Hepatocyte (in vitro differentiated cells): ENCODE measurements around the gene EPHB2. TPM values are rescaled to one million over a fixed set of nuclear protein-coding genes. Genes with fewer than 3 reads are reported as not detected.
A peak's percentile ranks its signal among the peaks of the same experiment; 100 is the strongest.
"Not testable (repeated sequence)": the region's sequence is repeated elsewhere in the genome, so short reads cannot be mapped to it uniquely, and the experiment has no call there.

ENCODE experiments used
- DNase-seq: peaks from one replicate; pipeline ENCODE4 v3.0.0-alpha.2; 2016; ENCODE audit warnings: low spot score
- H2AFZ ChIP-seq: fragments of 200-600 bp; sonication (generic); 2 replicates; pipeline ENCODE4 v1.6.0; 2016; ENCODE audit warnings: antibody characterized with exemption, mild to moderate bottlenecking
- H3K27ac ChIP-seq: fragments of 200-600 bp; sonication (generic); 2 replicates; pipeline ENCODE4 v1.5.1; 2016; ENCODE audit warnings: mild to moderate bottlenecking
- H3K27me3 ChIP-seq: fragments of 200-600 bp; sonication (generic); 2 replicates; pipeline ENCODE4 v1.6.1; 2016
- H3K36me3 ChIP-seq: fragments of 200-600 bp; sonication (generic); replicated peaks from 2 replicates; pipeline ENCODE4 v1.5.1; 2016; ENCODE audit warnings: low read depth; ENCODE audit not compliant: insufficient read depth
- H3K4me1 ChIP-seq: fragments of 200-600 bp; sonication (generic); 2 replicates; pipeline ENCODE4 v1.5.1; 2016; ENCODE audit warnings: mild to moderate bottlenecking, moderate library complexity; ENCODE audit not compliant: insufficient read depth
- H3K4me2 ChIP-seq: fragments of 200-600 bp; sonication (generic); 2 replicates; pipeline ENCODE4 v1.6.0; 2016
- H3K4me3 ChIP-seq: fragments of 200-600 bp; sonication (generic); 2 replicates; pipeline ENCODE4 v1.5.1; 2016; ENCODE audit warnings: mild to moderate bottlenecking
- H3K79me2 ChIP-seq: fragments of 200-600 bp; sonication (generic); 2 replicates; pipeline ENCODE4 v1.6.0; 2017; ENCODE audit warnings: mild to moderate bottlenecking
- H3K9me2 ChIP-seq: fragments of 200-600 bp; sonication (generic); replicated peaks from 2 replicates; pipeline ENCODE4 v1.6.0; 2017; ENCODE audit warnings: mild to moderate bottlenecking; ENCODE audit not compliant: insufficient read depth
- H3K9me3 ChIP-seq: fragments of 200-600 bp; sonication (generic); 2 replicates; pipeline ENCODE4 v1.5.1; 2016; ENCODE audit warnings: low read depth, mild to moderate bottlenecking
- H4K20me1 ChIP-seq: fragments of 200-600 bp; sonication (generic); 2 replicates; pipeline ENCODE4 v1.6.0; 2016; ENCODE audit warnings: mild to moderate bottlenecking; ENCODE audit not compliant: insufficient read depth, poor library complexity, severe bottlenecking
- CTCF ChIP-seq: fragments of 200-600 bp; sonication (generic); IDR thresholded peaks from 2 replicates; pipeline ENCODE4 v1.5.1; 2016; ENCODE audit warnings: antibody characterized with exemption, mild to moderate bottlenecking; ENCODE audit not compliant: poor library complexity
- EZH2 ChIP-seq: fragments of 200-600 bp; sonication (generic); IDR thresholded peaks from 2 replicates; pipeline ENCODE4 v1.6.1; 2016; ENCODE audit warnings: antibody characterized with exemption, mild to moderate bottlenecking, borderline replicate concordance
- EZH2phosphoT487 ChIP-seq: fragments of 200-600 bp; sonication (generic); IDR thresholded peaks from one replicate; pipeline ENCODE4 v1.6.1; 2018; ENCODE audit warnings: antibody characterized with exemption, mild to moderate bottlenecking, low read depth, moderate library complexity; ENCODE audit not compliant: unreplicated experiment, severe bottlenecking
- WGBS: methylation state at CpG from one replicate; pipeline ENCODE4 v1.1.6; 2016; ENCODE audit warnings: low lambda C conversion rate; ENCODE audit errors: missing lambda C conversion rate; 5-methylcytosine and 5-hydroxymethylcytosine counted together
- polyA plus RNA-seq: library from polyadenylated mRNA; unstranded; fragments of >200 nt; fragmentation: Nextera tagmentation; extraction: Ambion mirVana; gene quantifications from 2 replicates; pipeline ENCODE4 v1.2.1, GENCODE V29; 2016
- total RNA-seq: library from RNA; depleted of rRNA; stranded (reverse); fragments of >200 nt; gene quantifications from 2 replicates; pipeline ENCODE4 v1.2.3, GENCODE V29; 2014

Gene EPHB2
- total and polyA plus RNA-seq, 2 experiments from 2014 or later, result 17.2 to 18.3 TPM

GRCh38 chr1:22832414-22832786 lies 121.8 kb downstream of the EPHB2 start:
- H4K20me1 ChIP-seq, result no peaks in the 10 kb centered on the region
- H3K27ac ChIP-seq, result no peak overlapping the region
- no peak for DNase-seq
- no peak overlapping the region for H2AFZ ChIP-seq
- no peak overlapping the region for H3K4me2 ChIP-seq
- no peaks in the 10 kb centered on the region for H3K36me3 ChIP-seq
- no peaks in the 10 kb centered on the region for H3K9me2 ChIP-seq
- H3K79me2 ChIP-seq, result no peaks in the 10 kb centered on the region
- no peaks in the 10 kb centered on the region for H3K27me3 ChIP-seq
- H3K9me3 ChIP-seq, result no peaks in the 10 kb centered on the region
- WGBS, result 88% methylated on average over 3 of the region's 3 CpGs
- TF ChIP-seq CTCF (no peak), EZH2phosphoT487 (no peak), EZH2 (no peak)
- peaks cover 36% of the 10 kb centered on the region for H3K4me1 ChIP-seq
- no peak overlapping the region for H3K4me3 ChIP-seq

GRCh38 chr1:22833699-22834098 lies 123.1 kb downstream of the EPHB2 start:
- no peaks in the 10 kb centered on the region for H3K27me3 ChIP-seq
- no peak overlapping the region for H3K27ac ChIP-seq
- 100% methylated on average over 1 of the region's 1 CpG for WGBS
- H3K4me3 ChIP-seq, result no peak overlapping the region
- H3K4me1 ChIP-seq, result peaks cover 23% of the 10 kb centered on the region
- H3K4me2 ChIP-seq, result no peak overlapping the region
- H2AFZ ChIP-seq, result no peak overlapping the region
- H3K79me2 ChIP-seq, result no peaks in the 10 kb centered on the region
- TF ChIP-seq CTCF (no peak), EZH2phosphoT487 (no peak), EZH2 (no peak)
- no peaks in the 10 kb centered on the region for H4K20me1 ChIP-seq
- H3K9me2 ChIP-seq, result no peaks in the 10 kb centered on the region
- H3K9me3 ChIP-seq, result no peaks in the 10 kb centered on the region
- H3K36me3 ChIP-seq, result no peaks in the 10 kb centered on the region
- no peak for DNase-seq

GRCh38 chr1:22834420-22834819 lies 123.8 kb downstream of the EPHB2 start:
- H3K27ac ChIP-seq, H3K4me2 ChIP-seq, H2AFZ ChIP-seq, H3K4me3 ChIP-seq, H3K79me2 ChIP-seq, H3K9me2 ChIP-seq, H3K36me3 ChIP-seq, H4K20me1 ChIP-seq, H3K9me3 ChIP-seq, H3K27me3 ChIP-seq, DNase-seq: not testable (repeated sequence)
- 72% methylated on average over 2 of the region's 2 CpGs for WGBS
- peaks cover 15% of the 10 kb centered on the region for H3K4me1 ChIP-seq

GRCh38 chr1:22835636-22836319 lies 125.1 kb downstream of the EPHB2 start:
- 59% methylated on average over 24 of the region's 24 CpGs for WGBS
- no peaks in the 10 kb centered on the region for H3K9me3 ChIP-seq
- no peak overlapping the region for H2AFZ ChIP-seq
- DNase-seq, result peak; percentile 65
- H3K4me2 ChIP-seq, result peak overlapping the region; percentile 34
- H3K36me3 ChIP-seq, result no peaks in the 10 kb centered on the region
- peak overlapping the region; percentile 15 for H3K27ac ChIP-seq
- peaks cover 6% of the 10 kb centered on the region for H3K4me1 ChIP-seq
- H3K79me2 ChIP-seq, result no peaks in the 10 kb centered on the region
- no peaks in the 10 kb centered on the region for H3K27me3 ChIP-seq
- H4K20me1 ChIP-seq, result no peaks in the 10 kb centered on the region
- TF ChIP-seq EZH2, result no peak
- no peak for TF ChIP-seq EZH2phosphoT487
- no peak for TF ChIP-seq CTCF
- H3K9me2 ChIP-seq, result no peaks in the 10 kb centered on the region
- no peak overlapping the region for H3K4me3 ChIP-seq
